WTC11 (cell line): ENCODE data around the gene SGPL1. TPM values are rescaled to one million over a fixed set of nuclear protein-coding genes. Genes with fewer than 3 reads are reported as not detected.

Experiments
- ATAC-seq: fragments of 200-7000 bp; cut with Tn5 transposase; 2 replicates; pipeline ENCODE4 v1.10.0; 2021; ENCODE audit warnings: mild to moderate bottlenecking, moderate library complexity
- CTCF ChIA-PET: fragments of 300-600 bp; sonication (Branson Sonifier 250); formaldehyde crosslinking; loops from one replicate; lab custom pipeline; 2021; ENCODE audit warnings: antibody characterized with exemption; lab: Charles Lee
- POLR2A ChIA-PET: fragments of 350-600 bp; sonication (Branson Sonifier 250); formaldehyde crosslinking; loops from one replicate; lab custom pipeline; 2021; ENCODE audit warnings: antibody characterized with exemption; lab: Charles Lee
- DNase-seq: peaks from one replicate; pipeline ENCODE4 v3.0.0; 2021; ENCODE audit warnings: low spot score
- H3K27ac Mint-ChIP-seq: 2 replicates; pipeline ENCODE4 v1.8.0; 2021; ENCODE audit warnings: mixed read lengths
- H3K27me3 Mint-ChIP-seq: 2 replicates; pipeline ENCODE4 v1.8.0; 2021; ENCODE audit warnings: low read depth, mild to moderate bottlenecking, moderate library complexity, mixed read lengths
- H3K36me3 Mint-ChIP-seq: 2 replicates; pipeline ENCODE4 v1.8.0; 2021; ENCODE audit warnings: mixed read lengths
- H3K4me1 Mint-ChIP-seq: 2 replicates; pipeline ENCODE4 v1.8.0; 2022; ENCODE audit warnings: mixed read lengths
- H3K4me3 Mint-ChIP-seq: 2 replicates; pipeline ENCODE4 v1.8.0; 2021; ENCODE audit warnings: mild to moderate bottlenecking, moderate library complexity, mixed read lengths
- H3K9me3 Mint-ChIP-seq: 2 replicates; pipeline ENCODE4 v1.8.0; 2021; ENCODE audit warnings: mixed read lengths
- ATF1 ChIP-seq: sonication (generic); formaldehyde crosslinking; IDR thresholded peaks from 2 replicates; pipeline ENCODE4 v1.8.1; 2023; ENCODE audit warnings: mild to moderate bottlenecking, moderate library complexity, missing genetic modification reagents
- CTCF ChIP-seq: fragments of 200-600 bp; IDR thresholded peaks from 2 replicates; pipeline ENCODE4 v1.8.0; 2022; ENCODE audit warnings: antibody characterized with exemption
- ETV6 ChIP-seq: sonication (generic); formaldehyde crosslinking; IDR thresholded peaks from 2 replicates; pipeline ENCODE4 v1.8.1; 2022; ENCODE audit warnings: mild to moderate bottlenecking, missing genetic modification reagents
- FOXK1 ChIP-seq: sonication (generic); formaldehyde crosslinking; IDR thresholded peaks from 2 replicates; pipeline ENCODE4 v1.8.0; 2022; ENCODE audit warnings: mild to moderate bottlenecking, moderate library complexity, missing genetic modification reagents
- IRF2 ChIP-seq: sonication (generic); formaldehyde crosslinking; IDR thresholded peaks from 2 replicates; pipeline ENCODE4 v1.8.0; 2022; ENCODE audit warnings: low read depth, missing genetic modification reagents, borderline replicate concordance
- NFE2L1 ChIP-seq: sonication (generic); formaldehyde crosslinking; IDR thresholded peaks from 2 replicates; pipeline ENCODE4 v1.8.1; 2023; ENCODE audit warnings: missing genetic modification reagents
- NFYB ChIP-seq: sonication (generic); formaldehyde crosslinking; conservative IDR thresholded peaks from 2 replicates; pipeline ENCODE4 v1.8.0; 2022; ENCODE audit warnings: low read depth, missing genetic modification reagents
- OVOL2 ChIP-seq: fragments of 250-450 bp; sonication (Bioruptor Pico); IDR thresholded peaks from 2 replicates; pipeline ENCODE4 v1.9.0; 2021; ENCODE audit warnings: mild to moderate bottlenecking, borderline replicate concordance
- PRRX2 ChIP-seq: fragments of 250-450 bp; sonication (Bioruptor Pico); IDR thresholded peaks from 2 replicates; pipeline ENCODE4 v1.8.0; 2021; ENCODE audit warnings: mild to moderate bottlenecking
- SMAD4 ChIP-seq: sonication (generic); formaldehyde crosslinking; IDR thresholded peaks from 2 replicates; pipeline ENCODE4 v1.8.0; 2022; ENCODE audit warnings: mild to moderate bottlenecking, missing genetic modification reagents
- SOX15 ChIP-seq: fragments of 250-450 bp; sonication (Bioruptor Pico); IDR thresholded peaks from 2 replicates; pipeline ENCODE4 v1.9.0; 2021; ENCODE audit warnings: mild to moderate bottlenecking
- ZBTB21 ChIP-seq: sonication (generic); formaldehyde crosslinking; IDR thresholded peaks from 2 replicates; pipeline ENCODE4 v1.8.1; 2023; ENCODE audit warnings: mild to moderate bottlenecking, missing genetic modification reagents, borderline replicate concordance
- ZNF423 ChIP-seq: fragments of 250-450 bp; sonication (Bioruptor Pico); IDR thresholded peaks from 2 replicates; pipeline ENCODE4 v2.1.2; 2022; ENCODE audit warnings: mild to moderate bottlenecking, moderate library complexity
- ZNF532 ChIP-seq: fragments of 250-450 bp; sonication (Bioruptor Pico); IDR thresholded peaks from 2 replicates; pipeline ENCODE4 v1.9.0; 2021; ENCODE audit warnings: mild to moderate bottlenecking, borderline replicate concordance
- total RNA-seq: library from RNA; stranded (reverse); gene quantifications from 3 replicates; pipeline ENCODE4 v1.2.3, GENCODE V29; 2021
- TF ChIP-seq, protein P1 (sequence below): sonication (generic); formaldehyde crosslinking; IDR thresholded peaks from 2 replicates; pipeline ENCODE4 v1.8.1; 2023; ENCODE audit warnings: mild to moderate bottlenecking, missing genetic modification reagents, moderate library complexity
- TF ChIP-seq, protein P2 (sequence below): sonication (generic); formaldehyde crosslinking; IDR thresholded peaks from 2 replicates; pipeline ENCODE4 v1.8.1; 2023; ENCODE audit warnings: mild to moderate bottlenecking, moderate library complexity, missing genetic modification reagents
- TF ChIP-seq, protein P3 (sequence below): fragments of 250-450 bp; sonication (Bioruptor Pico); IDR thresholded peaks from 2 replicates; pipeline ENCODE4 v1.9.0; 2021; ENCODE audit warnings: moderate library complexity, mild to moderate bottlenecking, inconsistent platforms, borderline replicate concordance
- TF ChIP-seq, protein P4 (sequence below): fragments of 250-450 bp; sonication (Bioruptor Pico); conservative IDR thresholded peaks from 2 replicates; pipeline ENCODE4 v1.9.0; 2021; ENCODE audit warnings: mild to moderate bottlenecking
- TF ChIP-seq, protein P5 (sequence below): sonication (generic); formaldehyde crosslinking; IDR thresholded peaks from 2 replicates; pipeline ENCODE4 v1.8.0; 2023; ENCODE audit warnings: missing genetic modification reagents
- TF ChIP-seq, protein P6 (sequence below): fragments of 250-450 bp; sonication (Bioruptor Pico); IDR thresholded peaks from 2 replicates; pipeline ENCODE4 v1.9.0; 2021; ENCODE audit warnings: mild to moderate bottlenecking

The SGPL1 gene
- total RNA-seq, 1 experiment from 2014 or later = 44.6 TPM

DNA sequence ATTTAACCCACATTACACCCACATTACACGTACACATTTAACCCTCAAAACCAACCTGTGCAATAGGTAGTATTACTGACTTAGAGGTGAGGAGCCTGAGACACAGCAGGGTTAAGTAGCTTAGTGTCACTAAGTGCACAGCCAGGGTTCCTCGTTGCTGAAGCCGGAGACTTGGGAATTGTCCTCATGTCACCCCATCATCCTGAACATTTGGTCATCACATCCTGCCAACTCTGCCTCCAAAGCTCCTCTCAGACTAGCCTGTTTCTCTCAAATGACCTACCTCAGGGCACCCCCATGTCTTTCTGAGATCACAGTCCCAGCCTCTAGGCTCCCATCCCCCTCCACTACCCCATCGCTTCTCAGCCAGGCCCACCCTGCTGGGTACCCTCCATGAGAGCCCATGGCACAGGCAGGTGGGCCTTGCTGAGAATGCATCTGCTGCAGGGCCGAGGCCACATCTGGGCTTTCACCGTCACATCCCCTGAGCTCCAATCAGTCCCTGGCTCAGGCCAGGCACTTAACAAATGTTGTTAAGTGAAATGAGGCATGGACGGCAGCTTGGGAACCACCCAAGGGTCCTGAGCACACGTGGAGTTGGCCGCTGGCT, 93.7 kb downstream of the SGPL1 start (continued):
- TF ChIP-seq, protein P1, sequence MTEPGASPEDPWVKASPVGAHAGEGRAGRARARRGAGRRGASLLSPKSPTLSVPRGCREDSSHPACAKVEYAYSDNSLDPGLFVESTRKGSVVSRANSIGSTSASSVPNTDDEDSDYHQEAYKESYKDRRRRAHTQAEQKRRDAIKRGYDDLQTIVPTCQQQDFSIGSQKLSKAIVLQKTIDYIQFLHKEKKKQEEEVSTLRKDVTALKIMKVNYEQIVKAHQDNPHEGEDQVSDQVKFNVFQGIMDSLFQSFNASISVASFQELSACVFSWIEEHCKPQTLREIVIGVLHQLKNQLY (CRISPR knock-in tag) = no peak
- no peak for TF ChIP-seq SMAD4 (CRISPR knock-in tag)
- TF ChIP-seq, all 79 proteins: peak for 0

- no peak overlapping the region for H3K27ac Mint-ChIP-seq
- TF ChIP-seq, protein P2, sequence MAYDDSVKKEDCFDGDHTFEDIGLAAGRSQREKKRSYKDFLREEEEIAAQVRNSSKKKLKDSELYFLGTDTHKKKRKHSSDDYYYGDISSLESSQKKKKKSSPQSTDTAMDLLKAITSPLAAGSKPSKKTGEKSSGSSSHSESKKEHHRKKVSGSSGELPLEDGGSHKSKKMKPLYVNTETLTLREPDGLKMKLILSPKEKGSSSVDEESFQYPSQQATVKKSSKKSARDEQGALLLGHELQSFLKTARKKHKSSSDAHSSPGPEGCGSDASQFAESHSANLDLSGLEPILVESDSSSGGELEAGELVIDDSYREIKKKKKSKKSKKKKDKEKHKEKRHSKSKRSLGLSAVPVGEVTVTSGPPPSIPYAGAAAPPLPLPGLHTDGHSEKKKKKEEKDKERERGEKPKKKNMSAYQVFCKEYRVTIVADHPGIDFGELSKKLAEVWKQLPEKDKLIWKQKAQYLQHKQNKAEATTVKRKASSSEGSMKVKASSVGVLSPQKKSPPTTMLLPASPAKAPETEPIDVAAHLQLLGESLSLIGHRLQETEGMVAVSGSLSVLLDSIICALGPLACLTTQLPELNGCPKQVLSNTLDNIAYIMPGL = no peak
- TF ChIP-seq IRF2 (CRISPR knock-in tag) = no peak
- TF ChIP-seq, protein P3, sequence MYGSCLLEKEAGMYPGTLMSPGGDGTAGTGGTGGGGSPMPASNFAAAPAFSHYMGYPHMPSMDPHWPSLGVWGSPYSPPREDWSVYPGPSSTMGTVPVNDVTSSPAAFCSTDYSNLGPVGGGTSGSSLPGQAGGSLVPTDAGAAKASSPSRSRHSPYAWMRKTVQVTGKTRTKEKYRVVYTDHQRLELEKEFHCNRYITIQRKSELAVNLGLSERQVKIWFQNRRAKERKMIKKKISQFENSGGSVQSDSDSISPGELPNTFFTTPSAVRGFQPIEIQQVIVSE (CRISPR knock-in tag) = no peak
- no peak for TF ChIP-seq ETV6 (CRISPR knock-in tag)
- TF ChIP-seq ZNF423 (CRISPR knock-in tag) = no peak
- TF ChIP-seq PRRX2 (CRISPR knock-in tag) = no peak
- TF ChIP-seq ZNF532 (CRISPR knock-in tag) = no peak
- TF ChIP-seq ATF1 = no peak
- TF ChIP-seq CTCF = no peak
- TF ChIP-seq, protein P4, sequence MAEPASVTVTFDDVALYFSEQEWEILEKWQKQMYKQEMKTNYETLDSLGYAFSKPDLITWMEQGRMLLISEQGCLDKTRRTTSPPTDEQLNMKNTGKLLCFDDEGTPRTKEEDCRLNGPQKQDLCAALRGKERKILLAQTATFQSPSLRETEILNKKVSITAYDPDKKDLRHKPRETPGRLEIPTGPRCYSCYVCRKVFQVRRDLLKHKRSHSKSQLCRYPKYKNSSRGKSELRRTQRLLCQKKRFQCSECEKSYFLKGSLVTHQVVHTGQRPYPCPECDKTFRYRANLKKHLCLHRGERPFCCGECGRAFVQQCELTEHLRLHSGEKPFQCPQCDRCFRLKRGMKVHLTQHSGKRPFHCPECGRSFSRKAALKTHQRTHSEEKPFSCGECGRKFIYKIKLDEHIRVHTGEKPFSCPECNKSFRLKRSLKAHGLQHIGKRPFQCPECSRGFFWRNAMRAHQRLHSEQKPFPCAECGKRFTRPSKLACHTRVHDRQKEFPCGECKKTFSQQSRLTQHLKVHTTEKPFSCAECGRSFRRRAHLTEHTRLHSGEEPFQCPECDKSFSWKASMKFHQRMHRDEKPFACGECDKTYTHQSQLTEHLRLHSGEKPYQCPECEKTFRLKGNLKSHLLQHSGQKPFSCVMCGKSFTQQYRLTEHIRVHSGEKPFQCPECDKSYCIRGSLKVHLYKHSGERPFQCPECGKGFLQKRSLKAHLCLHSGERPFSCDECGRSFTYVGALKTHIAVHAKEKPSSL = no peak
- TF ChIP-seq, protein P5, sequence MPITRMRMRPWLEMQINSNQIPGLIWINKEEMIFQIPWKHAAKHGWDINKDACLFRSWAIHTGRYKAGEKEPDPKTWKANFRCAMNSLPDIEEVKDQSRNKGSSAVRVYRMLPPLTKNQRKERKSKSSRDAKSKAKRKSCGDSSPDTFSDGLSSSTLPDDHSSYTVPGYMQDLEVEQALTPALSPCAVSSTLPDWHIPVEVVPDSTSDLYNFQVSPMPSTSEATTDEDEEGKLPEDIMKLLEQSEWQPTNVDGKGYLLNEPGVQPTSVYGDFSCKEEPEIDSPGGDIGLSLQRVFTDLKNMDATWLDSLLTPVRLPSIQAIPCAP (CRISPR knock-in tag) = no peak
- no peak for TF ChIP-seq NFE2L1 (CRISPR knock-in tag)
- no peak for TF ChIP-seq NFYB (CRISPR knock-in tag)
- TF ChIP-seq, protein P6, sequence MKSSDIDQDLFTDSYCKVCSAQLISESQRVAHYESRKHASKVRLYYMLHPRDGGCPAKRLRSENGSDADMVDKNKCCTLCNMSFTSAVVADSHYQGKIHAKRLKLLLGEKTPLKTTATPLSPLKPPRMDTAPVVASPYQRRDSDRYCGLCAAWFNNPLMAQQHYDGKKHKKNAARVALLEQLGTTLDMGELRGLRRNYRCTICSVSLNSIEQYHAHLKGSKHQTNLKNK (CRISPR knock-in tag) = no peak
- TF ChIP-seq ZBTB21 (CRISPR knock-in tag) = no peak
- no peak for TF ChIP-seq SOX15 (CRISPR knock-in tag)
- no peak for TF ChIP-seq FOXK1 (CRISPR knock-in tag)
- TF ChIP-seq OVOL2 (CRISPR knock-in tag) = no peak
- TF ChIP-seq SMAD4 (CRISPR knock-in tag) = no peak
Observed at GRCh38 chr10:70910486-70911341, 95.0 kb downstream of the SGPL1 start.

More at GRCh38 chr10:70910486-70911341, 95.0 kb downstream of the SGPL1 start:
- H3K4me1 Mint-ChIP-seq = no peaks in the 10 kb centered on the region; the same call in 1 of the 2 replicates
- peaks cover 3% of the 10 kb centered on the region; the same call in 1 of the 2 replicates for H3K9me3 Mint-ChIP-seq
- H3K36me3 Mint-ChIP-seq = no peaks in the 10 kb centered on the region
- no peaks in the 10 kb centered on the region; the same call in 1 of the 2 replicates for H3K27me3 Mint-ChIP-seq
- POLR2A ChIA-PET = no interaction called here
- DNase-seq = peak; percentile 10
- ATAC-seq = no peak
- H3K4me3 Mint-ChIP-seq = no peak overlapping the region
- CTCF ChIA-PET = interaction anchor here (0.9 to 1.3 kb wide), 2 partner anchors 7 to 15 kb away, joined by 3 to 5 read pairs; no protein-coding TSS in a partner anchor
